Midbrain (tissue), 1 donor: ENCODE data around the gene LRRC34.

Experiments
- DNase-seq: peaks from one replicate; lab custom pipeline; 2025; lab: John Stamatoyannopoulos, UW

The LRRC34 gene

GRCh38 chr3:169764882-169765612 is 47.7 kb downstream of the LRRC34 start, which contains the start of gene TERC:
Gene TERC, minus strand, starts transcription at chr3:169765060.
- DNase-seq: peak; percentile 90

GRCh38 chr3:169764312-169764881 is 48.3 kb downstream of the LRRC34 start:
- peak; percentile 70 for DNase-seq

GRCh38 chr3:169760479-169760878 is 52.2 kb downstream of the LRRC34 start:
- DNase-seq: no peak

DNA sequence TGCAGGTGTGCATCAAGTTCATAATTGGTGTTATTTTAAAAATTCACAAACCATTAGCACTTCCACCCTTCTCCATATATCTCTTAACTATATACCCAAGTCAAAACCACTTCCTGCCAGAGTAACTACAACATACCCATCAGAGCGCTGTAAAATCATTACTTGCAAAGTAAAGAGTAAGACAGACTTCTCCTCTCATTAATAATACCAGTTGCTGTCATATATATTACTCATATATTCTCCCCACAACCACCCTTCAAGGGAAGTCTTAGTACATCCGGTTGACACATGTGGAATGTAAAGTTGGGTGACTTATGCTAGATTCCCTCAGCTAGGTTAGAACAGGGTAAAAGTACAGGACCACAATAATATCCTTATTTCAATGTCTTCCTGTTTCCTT is 53.4 kb downstream of the LRRC34 start:
- no peak for DNase-seq

DNA sequence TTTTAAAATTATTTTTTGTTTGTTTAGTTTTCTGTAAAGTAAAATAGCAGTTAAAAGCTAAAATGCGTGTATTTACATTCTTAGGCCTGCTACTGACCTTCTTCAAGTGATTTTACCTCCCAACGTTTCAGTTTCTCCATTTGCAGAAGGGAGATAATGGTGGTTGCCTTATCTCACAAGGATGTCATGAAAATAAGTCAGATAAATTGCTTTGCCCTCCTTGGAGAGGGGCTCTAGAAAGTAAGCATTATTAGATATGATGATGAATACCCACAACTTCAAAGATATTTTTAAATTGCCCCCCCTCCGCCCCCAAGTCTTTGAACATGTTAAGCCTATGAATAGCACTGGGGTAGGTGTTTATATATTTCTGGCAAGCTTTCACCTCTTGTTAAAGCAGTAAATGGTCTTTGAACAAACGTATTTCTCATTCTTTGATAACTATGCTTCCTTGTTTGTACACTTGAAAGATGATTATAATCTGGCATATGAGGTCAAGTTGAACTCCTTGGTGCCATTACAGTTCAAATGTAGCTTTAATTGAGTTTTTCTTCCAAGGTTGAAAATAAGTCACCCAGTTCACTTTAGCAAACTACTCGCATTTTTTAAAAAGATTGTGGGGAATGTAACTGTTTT is 54.2 kb downstream of the LRRC34 start:
- DNase-seq: no peak

DNA sequence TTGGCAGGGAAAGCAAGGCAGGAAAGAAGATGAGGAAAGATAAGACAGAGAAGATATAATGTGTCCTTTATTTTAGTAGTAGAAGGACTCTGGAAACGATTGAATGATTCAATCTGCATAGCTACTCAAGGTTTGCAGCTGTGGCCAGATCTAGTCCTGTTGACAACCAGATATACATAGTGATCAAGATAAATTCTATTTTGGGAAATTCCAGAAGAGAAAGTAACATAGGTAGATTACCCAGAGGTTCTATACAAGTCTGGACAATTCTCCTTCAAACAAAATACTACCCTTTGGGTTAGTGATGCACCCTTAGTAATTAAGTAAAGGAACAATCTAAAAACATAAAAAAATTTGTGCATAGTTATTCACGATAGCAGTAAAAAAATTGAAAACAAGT is 57.2 kb downstream of the LRRC34 start:
- DNase-seq: no peak

GRCh38 chr3:169754711-169755110 is 58.0 kb downstream of the LRRC34 start:
- DNase-seq: no peak

DNA sequence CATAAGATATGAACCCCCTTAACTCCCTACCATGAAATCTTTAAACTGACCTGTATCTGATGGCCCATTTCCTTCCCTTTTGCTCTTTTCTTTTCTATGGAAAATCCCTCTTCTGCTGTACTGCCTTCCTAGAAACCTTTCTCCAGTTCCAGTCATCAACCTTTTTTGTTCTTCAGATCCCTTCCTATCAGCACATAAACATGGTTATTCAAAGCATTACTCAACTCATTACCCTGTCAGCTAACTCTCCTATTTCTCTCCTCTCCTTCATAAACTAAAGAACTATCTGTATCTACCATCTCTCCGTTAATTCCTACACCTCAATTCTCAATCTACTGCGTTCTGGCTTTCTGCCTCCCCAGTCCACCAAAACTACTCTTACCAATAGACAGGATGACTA is 60.8 kb downstream of the LRRC34 start:
- no peak for DNase-seq

- DNase-seq: no peak
Measured at GRCh38 chr3:169750665-169751064, 62.0 kb downstream of the LRRC34 start.

- no peak for DNase-seq
Measured at GRCh38 chr3:169748670-169749069, 64.0 kb downstream of the LRRC34 start.

DNA sequence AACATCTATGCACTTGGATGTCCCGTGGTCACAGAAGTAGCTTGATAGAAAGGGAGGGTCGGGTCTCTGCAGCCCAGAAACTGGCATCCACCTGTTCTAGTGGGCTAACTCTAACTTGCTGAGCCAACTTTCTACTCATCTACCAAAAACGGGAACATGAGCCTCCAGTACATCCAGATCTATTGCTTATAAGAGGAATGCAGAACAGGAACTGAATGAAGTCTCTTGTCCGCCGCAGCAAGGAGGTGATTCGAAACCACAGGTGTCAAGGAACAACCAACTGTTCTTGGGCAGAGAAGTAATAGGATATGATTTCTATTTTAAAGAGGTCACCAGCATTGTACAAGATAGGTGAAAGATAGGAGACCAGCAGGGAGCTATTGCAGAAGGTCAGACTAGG is 65.8 kb downstream of the LRRC34 start:
- no peak for DNase-seq

GRCh38 chr3:169744366-169745054 is 68.2 kb downstream of the LRRC34 start:
- DNase-seq: no peak
